Left kidney (tissue), 8 donors: Measurements from ENCODE around the gene ENDOU. TPM values are rescaled to one million over a fixed set of nuclear protein-coding genes. Genes with fewer than 3 reads are reported as not detected.
A peak's percentile ranks its signal among the peaks of the same experiment; 100 is the strongest.

ENCODE experiments used
- DNase-seq: peaks from one replicate; pipeline ENCODE4 v3.0.0-alpha.2; 2013
- long read RNA-seq, 8 donors: transcript quantifications; one replicate each; lab custom pipeline, GENCODE V29; 2026
- polyA plus RNA-seq: library from polyadenylated mRNA; unstranded; fragments of 120-200 nt; gene quantifications from one replicate; pipeline ENCODE4 v1.2.1, GENCODE V29; 2013; ENCODE audit not compliant: insufficient read length

ENDOU gene
- 0.40 TPM for polyA plus RNA-seq
- long read RNA-seq, donor 1 = 0 reads
- long read RNA-seq, donor 2 = 0 reads
- long read RNA-seq, donor 3 = 0 reads
- long read RNA-seq, donor 4 = 0 reads
- long read RNA-seq, donor 5 = 0 reads
- long read RNA-seq, donor 6 = 0 reads
- long read RNA-seq, donor 7 = 0 reads
- long read RNA-seq, donor 8 = 0 reads

DNA sequence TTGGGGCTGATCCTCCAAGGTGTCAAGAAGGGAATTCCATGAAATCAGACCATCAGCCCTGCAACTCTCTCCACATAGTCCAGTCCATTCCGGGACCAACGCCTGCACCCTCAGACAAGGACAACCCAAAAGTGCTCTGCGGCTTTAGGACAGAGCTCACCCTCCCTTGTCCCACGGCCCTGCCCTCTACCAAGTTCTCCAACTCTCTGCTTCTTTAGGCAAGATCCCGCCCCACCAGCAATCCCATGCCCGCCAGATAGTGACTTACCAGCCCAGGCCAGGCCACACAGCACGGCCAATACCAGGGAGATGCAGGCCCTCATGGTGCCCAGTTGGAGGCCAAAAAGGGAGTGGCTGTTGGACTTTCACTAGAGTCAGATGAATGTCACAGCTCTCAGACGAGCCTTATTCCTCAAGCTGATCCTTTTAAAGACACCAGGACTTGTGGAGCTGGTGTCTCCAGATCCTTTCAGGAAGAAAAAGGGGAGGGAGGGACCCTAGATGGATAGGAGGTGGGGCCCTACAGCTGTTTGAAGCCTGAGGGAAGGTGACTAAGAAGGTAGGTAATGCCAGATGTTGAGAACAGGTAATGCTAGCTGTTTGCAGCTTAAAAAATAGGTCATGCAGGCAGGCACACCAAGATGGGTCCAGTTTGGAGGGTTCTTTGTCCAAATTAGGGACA is at the start of gene ENDOU:
Gene ENDOU (minus strand): TSS at position 400 of the 682 bp plus-strand sequence. CDS start 77 bp downstream, at position 323.
- no peak for DNase-seq

DNA sequence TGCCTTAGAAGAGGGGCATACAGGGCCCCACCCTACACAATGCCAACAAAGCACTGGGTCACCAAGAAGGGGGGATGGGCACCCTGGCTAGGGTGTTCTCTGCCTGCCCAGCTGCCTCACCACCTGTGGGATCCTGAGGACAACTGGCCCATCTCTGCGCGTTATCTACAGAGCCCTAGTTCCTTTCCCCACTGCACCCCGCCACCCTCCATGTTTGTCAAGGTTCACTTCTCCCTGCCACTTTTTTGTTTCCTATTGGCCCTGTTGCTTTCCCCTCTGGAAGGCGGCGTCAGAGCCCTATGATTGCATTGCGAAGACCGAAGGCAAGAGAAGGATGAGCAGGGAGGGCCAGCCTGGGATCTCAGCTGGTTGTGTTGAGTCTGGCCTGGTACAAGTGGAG is 49.4 kb upstream of the ENDOU start:
- DNase-seq = no peak

GRCh38 chr12:47773858-47774580 is 48.7 kb upstream of the ENDOU start:
- DNase-seq = no peak

- DNase-seq = peak; percentile 57
Measured at GRCh38 chr12:47773062-47773857, 48.0 kb upstream of the ENDOU start, which contains the start of gene SLC48A1. Gene SLC48A1 (plus strand): TSS chr12:47773238. CDS start chr12:47773305, 67 bp downstream.

- DNase-seq = no peak
Measured at GRCh38 chr12:47772738-47773061, 47.4 kb upstream of the ENDOU start.

- no peak for DNase-seq
Measured at GRCh38 chr12:47772094-47772660, 46.9 kb upstream of the ENDOU start.

GRCh38 chr12:47771304-47771703 is 46.0 kb upstream of the ENDOU start:
- no peak for DNase-seq

DNA sequence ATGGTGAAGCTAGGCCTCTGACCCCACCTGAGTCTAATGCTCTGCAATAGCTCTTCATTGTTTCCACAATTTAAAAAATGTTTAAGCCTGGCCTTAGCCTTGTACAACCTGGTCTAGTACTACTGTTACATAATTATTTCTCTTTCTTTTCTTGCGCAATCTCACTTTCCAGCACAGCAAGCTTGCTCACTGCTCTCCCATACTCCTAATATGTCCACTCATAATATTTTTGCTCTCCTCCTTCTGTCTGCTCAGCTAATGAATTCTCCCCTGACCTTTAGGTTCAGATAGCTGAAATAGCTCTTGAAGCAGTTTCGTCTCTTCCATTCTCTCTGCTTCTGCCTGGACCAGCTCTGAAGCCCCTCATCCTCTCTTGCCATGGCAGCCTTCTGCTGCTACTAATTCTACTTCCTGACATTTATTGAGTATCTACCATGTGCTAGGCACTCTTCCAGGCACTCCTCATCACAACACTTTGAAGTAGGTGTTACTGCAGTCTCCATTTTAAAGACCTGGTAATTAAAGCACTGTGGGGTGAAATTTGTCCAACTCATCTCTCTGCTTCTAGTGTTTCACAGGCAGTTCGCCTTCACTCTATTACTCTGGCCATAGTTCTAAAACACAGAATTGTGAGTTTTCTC is 44.9 kb upstream of the ENDOU start:
- DNase-seq = no peak

DNA sequence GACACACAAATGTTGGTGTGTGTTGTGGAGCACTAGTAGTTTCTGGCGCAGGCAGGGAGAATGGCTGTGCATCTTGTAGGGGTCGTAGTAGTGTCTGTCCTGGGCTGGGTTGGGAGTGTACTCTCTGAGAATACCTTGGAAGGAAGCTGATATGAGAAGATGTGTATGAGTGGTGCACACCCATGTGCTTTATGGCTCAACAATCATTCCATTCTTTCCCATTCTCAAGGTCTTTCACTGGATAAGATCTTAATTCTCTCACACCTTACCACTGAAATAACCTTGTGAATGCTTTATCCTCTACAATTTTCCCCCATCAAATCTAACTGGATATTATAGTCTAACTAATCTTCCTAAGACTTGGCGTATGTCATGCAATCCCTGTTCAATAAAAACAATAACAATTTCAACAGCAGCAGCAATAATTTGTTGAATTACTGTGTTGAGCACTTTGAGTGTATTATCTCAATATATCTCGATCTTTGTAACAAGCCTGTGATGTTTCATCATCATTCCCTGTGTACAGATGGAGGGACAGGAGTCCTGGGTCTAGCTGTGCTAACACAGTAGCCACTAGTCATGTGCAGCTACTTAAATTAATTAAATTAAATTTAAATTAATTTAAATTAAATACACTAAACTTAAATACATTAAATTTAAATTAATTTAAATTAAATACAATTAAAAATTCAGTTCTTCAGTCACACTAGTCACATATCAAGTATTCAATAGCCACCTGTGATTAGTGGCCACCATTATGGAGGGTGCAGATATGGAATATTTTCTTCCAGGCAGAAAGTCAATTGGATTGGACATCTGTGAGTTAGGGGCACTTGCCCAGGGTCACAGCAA is 44.2 kb upstream of the ENDOU start:
- no peak for DNase-seq

GRCh38 chr12:47768323-47768811 is 43.1 kb upstream of the ENDOU start:
- no peak for DNase-seq

DNA sequence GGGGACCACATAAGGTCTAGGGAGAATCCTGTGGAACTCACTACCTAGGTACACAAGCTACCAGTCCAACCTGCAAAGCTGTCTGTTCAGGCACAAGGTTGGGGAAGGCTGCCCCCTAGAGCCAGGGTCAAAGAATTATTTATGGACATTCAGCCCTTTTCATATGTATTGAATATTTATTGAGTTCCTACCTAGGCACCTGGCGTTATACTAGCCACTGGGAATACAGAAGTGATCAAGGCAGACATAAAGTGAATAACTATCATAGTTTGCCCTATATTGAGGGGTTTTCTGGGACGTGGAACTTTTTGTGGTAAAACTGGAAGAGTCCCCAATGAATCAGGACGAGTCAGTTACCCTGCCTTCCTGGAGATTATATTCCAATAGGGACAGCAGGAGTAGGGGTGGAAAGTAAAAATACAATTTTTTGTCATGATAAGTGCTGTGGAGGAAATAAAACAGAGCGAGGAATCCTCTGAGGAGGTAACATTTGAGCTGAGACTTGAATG is 42.0 kb upstream of the ENDOU start:
- DNase-seq = no peak

- no peak for DNase-seq
Measured at GRCh38 chr12:47766502-47767215, 41.4 kb upstream of the ENDOU start.

DNA sequence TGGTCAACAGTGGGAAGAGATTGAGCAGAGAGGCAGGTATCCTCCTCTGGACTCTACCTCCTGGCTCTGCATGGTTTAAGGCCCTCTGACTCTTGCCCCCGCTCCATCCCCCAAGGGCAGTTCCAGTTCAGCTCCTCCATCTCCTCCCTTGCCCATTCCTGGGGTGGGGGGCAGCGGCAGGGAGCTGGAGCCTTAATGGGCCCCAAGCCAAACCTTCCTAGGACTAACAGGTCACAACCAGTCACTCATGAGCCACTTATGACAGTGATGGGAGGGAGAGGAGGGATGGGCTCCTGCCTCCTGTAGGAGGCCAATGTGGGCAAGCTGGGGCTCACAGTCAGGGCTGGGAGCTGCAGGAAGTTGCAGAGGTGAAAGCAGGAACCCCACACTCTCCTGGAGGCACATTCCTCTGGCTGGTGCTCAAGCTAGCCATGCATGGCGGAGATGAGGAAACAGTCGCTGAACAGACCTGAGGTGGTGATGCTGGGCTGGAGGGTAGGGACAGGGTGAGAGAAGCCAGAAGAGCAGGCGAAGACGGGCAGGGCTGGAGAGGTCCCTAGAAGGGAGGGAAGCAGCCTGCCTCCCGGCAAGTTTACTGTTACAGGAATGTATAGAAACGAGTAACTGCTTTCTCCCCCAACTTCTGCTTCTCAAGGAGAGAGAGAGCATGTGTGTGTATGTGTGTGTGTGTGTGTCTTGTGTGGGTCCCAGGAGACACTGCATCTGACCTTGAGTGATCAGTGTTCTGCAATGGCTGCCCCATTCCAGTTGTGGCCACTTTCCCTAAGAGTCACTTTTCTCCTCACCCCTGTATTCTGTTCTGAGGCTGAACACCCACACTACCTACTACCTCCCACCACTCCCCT is 38.4 kb upstream of the ENDOU start:
- peak; percentile 51 for DNase-seq

DNA sequence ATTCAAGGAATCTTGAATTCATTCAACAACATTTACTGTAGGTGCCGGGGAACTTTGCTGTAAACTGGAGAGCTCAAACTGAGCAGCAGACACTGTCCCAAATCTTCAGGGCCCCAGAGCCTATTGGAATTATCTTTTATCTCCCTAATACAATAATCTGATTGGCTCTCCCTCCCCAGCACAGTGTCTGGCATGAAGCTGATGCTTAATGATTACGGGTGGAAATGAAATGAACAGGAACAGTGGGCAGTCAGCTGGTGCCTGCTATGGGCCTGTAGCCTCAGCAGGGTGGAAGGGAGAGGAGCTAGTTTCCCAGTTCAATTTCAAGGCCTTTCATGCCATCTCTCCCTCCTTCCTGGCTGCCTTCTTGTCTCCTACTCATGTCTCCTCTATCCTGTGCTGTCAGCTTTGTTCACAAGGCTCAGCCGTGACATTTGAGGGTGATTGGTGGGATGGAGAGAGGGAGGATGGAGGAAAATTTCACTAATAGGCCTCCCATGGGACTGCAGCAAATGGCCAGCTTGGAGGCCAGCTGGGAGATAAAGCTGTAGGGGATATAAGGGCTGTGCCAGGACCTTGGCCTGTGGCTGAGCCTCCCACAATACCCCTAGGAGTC is 37.7 kb upstream of the ENDOU start:
- no peak for DNase-seq

DNA sequence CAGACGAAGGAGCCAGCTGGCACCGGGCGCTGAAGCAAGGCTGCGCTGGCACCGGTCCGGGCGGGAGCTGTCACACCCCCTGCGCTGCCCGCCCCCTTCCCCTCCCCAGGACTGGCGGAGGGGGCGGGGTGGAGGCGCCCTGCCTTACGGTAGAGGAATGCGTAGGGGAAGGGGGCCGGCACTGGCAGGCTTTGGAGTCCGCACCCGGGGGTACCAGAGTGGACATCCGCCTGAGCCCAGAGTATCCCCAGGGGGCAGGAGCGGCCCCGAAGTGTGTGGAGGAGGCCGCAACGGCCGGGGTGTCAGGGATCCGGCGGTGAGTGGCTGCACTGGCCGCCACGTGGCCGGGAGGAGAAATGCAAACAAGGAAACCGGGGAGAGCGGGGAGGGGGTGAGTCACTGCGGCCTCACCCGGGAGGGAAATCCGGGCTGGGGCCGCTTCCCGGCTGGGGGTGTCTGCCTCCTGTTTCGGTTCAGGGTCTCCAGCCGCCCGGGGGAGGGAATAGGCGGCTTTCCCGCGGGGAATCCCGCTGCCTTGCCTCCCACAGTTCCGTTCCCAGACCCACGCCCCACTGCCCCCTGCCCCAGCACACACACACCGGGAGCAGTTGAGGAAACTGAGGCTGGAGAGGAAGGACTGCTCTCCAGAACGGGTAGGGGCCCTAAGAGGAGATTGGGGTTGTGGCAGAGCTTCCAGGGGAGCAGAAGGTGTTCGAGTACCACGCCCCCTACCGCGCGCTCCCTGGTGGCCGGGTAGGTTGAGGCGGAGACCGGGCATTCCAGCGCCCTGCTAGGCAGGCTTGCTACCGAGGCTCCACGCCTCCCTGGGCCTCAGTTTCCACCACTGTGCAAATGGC is 33.8 kb upstream of the ENDOU start, which contains the start of gene RAPGEF3:
Gene RAPGEF3 (minus strand): TSS at position 47 of the 857 bp plus-strand sequence. CDS start 324 bp downstream, outside the sequence.
- peak; percentile 73 for DNase-seq

GRCh38 chr12:47758584-47758833 is 33.2 kb upstream of the ENDOU start:
- no peak for DNase-seq
